Spleen (tissue), 7 donors: Measurements from ENCODE around the gene OTOL1.

Experiments
- CTCF ChIP-seq, 11 experiments: fragments of 200-600 bp in 7 of 11; fragments of 450-650 bp in 4 of 11; sonication (generic) in 4 of 11; IDR thresholded peaks in 8 of 11; conservative IDR thresholded peaks in 3 of 11; 1 replicate in 7 of 11; 2 replicates in 4 of 11; pipeline versions ENCODE4 v1.4.0 to v1.8.0; 2016 to 2021; ENCODE audit warnings: antibody characterized with exemption in 11 of 11, inconsistent platforms in 4 of 11, mild to moderate bottlenecking in 1 of 11
- POLR2AphosphoS5 ChIP-seq, 3 donors: sonication (generic); formaldehyde crosslinking; IDR thresholded peaks; one replicate each; pipeline ENCODE4 v1.5.1; 2017; ENCODE audit warnings: antibody characterized with exemption in 3 of 3
- donor health status: DM: no; HTN: no; CAD: no; lungs with moderate emphysema.
- donor health status: DM: no; HTN: no; CAD: no.
- donor health status: DM: no; HTN: no; CAD: no.

DNA sequence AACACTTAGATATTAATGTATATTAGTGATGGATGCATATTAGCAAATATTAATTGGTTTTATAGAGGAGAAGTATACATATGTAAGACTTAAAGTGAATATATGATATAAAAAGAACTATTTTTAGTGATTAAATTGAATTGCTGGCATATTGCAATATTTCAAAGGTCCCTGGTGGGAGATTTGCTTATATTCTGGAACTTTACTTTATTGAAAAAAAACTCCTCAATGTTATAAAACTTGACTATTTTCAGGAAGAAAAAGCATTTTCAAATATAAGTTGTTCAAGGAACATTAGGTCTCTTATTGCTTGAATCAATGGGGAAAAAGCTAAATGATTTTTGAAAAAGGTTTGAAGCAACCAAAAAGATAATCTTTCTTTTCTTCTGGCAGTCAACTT is 21.4 kb upstream of the OTOL1 start:
- TF ChIP-seq CTCF (IDR thresholded peaks at IDR 0.05 in 8 of 11, conservative IDR thresholded peaks at IDR 0.05 in 3 of 11) (no peak), POLR2AphosphoS5 (IDR thresholded peaks at IDR 0.05) (no peak)
